OCI-LY1 (cell line): ENCODE measurements around the gene SERINC5.

Source experiments
- EZH2 ChIP-seq: fragments of 200-600 bp; sonication (generic), shearing (Covaris generic); IDR thresholded peaks from 2 replicates; pipeline ENCODE4 v1.8.0; 2017; ENCODE audit warnings: borderline replicate concordance, mixed run types, mild to moderate bottlenecking, antibody characterized with exemption, low read length, moderate library complexity, mixed read lengths
- TF ChIP-seq, protein P1 (sequence below): fragments of 200-600 bp; sonication (generic), shearing (Covaris generic); IDR thresholded peaks from 2 replicates; pipeline ENCODE4 v1.5.1; 2017; ENCODE audit warnings: mild to moderate bottlenecking, antibody characterized with exemption, low read length, moderate library complexity, mixed read lengths

DNA sequence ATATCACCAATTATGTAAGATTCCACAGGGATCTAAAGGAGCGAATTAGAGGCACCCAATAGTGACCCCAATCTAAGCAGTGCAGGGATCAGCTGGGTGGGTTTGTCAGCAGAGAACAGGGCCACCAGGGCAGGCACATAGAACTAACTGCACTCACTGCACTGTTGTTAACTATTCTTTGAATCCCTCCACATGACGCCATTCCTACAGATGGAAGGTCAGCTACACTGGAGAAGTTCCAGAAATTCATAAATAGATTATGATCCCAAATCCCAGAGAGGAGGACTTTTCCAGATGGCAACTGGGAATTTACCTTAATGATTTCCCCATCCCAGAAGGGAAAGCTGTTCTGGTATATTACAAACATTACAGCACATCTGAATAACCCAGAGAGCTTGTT, 136.5 kb downstream of the SERINC5 start:
- TF ChIP-seq, protein P1, sequence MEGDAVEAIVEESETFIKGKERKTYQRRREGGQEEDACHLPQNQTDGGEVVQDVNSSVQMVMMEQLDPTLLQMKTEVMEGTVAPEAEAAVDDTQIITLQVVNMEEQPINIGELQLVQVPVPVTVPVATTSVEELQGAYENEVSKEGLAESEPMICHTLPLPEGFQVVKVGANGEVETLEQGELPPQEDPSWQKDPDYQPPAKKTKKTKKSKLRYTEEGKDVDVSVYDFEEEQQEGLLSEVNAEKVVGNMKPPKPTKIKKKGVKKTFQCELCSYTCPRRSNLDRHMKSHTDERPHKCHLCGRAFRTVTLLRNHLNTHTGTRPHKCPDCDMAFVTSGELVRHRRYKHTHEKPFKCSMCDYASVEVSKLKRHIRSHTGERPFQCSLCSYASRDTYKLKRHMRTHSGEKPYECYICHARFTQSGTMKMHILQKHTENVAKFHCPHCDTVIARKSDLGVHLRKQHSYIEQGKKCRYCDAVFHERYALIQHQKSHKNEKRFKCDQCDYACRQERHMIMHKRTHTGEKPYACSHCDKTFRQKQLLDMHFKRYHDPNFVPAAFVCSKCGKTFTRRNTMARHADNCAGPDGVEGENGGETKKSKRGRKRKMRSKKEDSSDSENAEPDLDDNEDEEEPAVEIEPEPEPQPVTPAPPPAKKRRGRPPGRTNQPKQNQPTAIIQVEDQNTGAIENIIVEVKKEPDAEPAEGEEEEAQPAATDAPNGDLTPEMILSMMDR = no peak
- no peak for TF ChIP-seq EZH2
